ENCODE data around the gene WASL.

- TF ChIP-seq CTCF (IDR thresholded peaks at IDR 0.05; ENCODE audit: insufficient read depth, low read depth, low read length) (no peak), EZH2 (IDR thresholded peaks at IDR 0.05; ENCODE audit: insufficient read depth, low read length) (no peak)
Measured at GRCh38 chr7:123745437-123745836, 3.4 kb downstream of the WASL start.

Data from astrocyte (in vitro differentiated cells and primary cell).